Activated CD4-positive, alpha-beta T cell treated with anti-CD3 and anti-CD28 coated beads, Interleukin-2, amount 50 U/mL, for 48 hours (primary cell): ENCODE results near the gene KBTBD3.
A peak's percentile ranks its signal among the peaks of the same experiment; 100 is the strongest.

Experiments used
- DNase-seq, 2 experiments: peaks; one replicate each; pipeline ENCODE4 v3.0.0-alpha.2; 2020

The KBTBD3 gene

GRCh38 chr11:106076919-106077608 is at the start of gene KBTBD3:
KBTBD3 (minus strand) TSS chr11:106077347; CDS start chr11:106059097, 18,250 bp downstream.
- peak; percentile 97 to 98 for DNase-seq

GRCh38 chr11:106121570-106122320 is 44.6 kb upstream of the KBTBD3 start:
- DNase-seq: no peak

GRCh38 chr11:106105986-106106385 is 28.8 kb upstream of the KBTBD3 start:
- DNase-seq: no peak

- no peak for DNase-seq
Measured at GRCh38 chr11:106101819-106102218, 24.7 kb upstream of the KBTBD3 start.

GRCh38 chr11:106101370-106101769 is 24.2 kb upstream of the KBTBD3 start:
- DNase-seq: no peak

- no peak for DNase-seq
Measured at GRCh38 chr11:106098893-106099553, 21.9 kb upstream of the KBTBD3 start.

- DNase-seq: no peak
Measured at GRCh38 chr11:106092446-106092845, 15.3 kb upstream of the KBTBD3 start.

- peak; percentile 13 to 28 for DNase-seq
Measured at GRCh38 chr11:106091480-106092123, 14.5 kb upstream of the KBTBD3 start.

GRCh38 chr11:106088896-106089295 is 11.7 kb upstream of the KBTBD3 start:
- no peak for DNase-seq

- DNase-seq: peak; percentile 43 to 44
Measured at GRCh38 chr11:106087815-106088435, 10.8 kb upstream of the KBTBD3 start.

GRCh38 chr11:106086850-106087249 is 9.7 kb upstream of the KBTBD3 start:
- no peak for DNase-seq

GRCh38 chr11:106086135-106086534 is 9.0 kb upstream of the KBTBD3 start:
- no peak for DNase-seq

- DNase-seq: no peak
Measured at GRCh38 chr11:106082096-106082495, 4.9 kb upstream of the KBTBD3 start.

- no peak for DNase-seq
Measured at GRCh38 chr11:106077609-106078455, 685 bp upstream of the KBTBD3 start, which contains the start of gene AASDHPPT. AASDHPPT (plus strand) TSS chr11:106077662; CDS start chr11:106077711, 49 bp downstream.

- DNase-seq: peak; percentile 1 to 5
Measured at GRCh38 chr11:106076171-106076918, 802 bp downstream of the KBTBD3 start.

- no peak for DNase-seq
Measured at GRCh38 chr11:106072804-106073203, 4.3 kb downstream of the KBTBD3 start.

- no peak for DNase-seq
Measured at GRCh38 chr11:106070606-106071005, 6.5 kb downstream of the KBTBD3 start.

- DNase-seq: no peak
Measured at GRCh38 chr11:106063009-106063408, 14.1 kb downstream of the KBTBD3 start.

- DNase-seq: no peak
Measured at GRCh38 chr11:106061954-106062949, 14.9 kb downstream of the KBTBD3 start.
